ENCODE results near the gene MS4A8. TPM values are rescaled to one million over a fixed set of nuclear protein-coding genes. Genes with fewer than 3 reads are reported as not detected.
A peak's percentile ranks its signal among the peaks of the same experiment; 100 is the strongest.

Gene MS4A8
- total and polyA plus RNA-seq, 2 experiments from 2014 or later = 1.7 to 3.8 TPM

DNA sequence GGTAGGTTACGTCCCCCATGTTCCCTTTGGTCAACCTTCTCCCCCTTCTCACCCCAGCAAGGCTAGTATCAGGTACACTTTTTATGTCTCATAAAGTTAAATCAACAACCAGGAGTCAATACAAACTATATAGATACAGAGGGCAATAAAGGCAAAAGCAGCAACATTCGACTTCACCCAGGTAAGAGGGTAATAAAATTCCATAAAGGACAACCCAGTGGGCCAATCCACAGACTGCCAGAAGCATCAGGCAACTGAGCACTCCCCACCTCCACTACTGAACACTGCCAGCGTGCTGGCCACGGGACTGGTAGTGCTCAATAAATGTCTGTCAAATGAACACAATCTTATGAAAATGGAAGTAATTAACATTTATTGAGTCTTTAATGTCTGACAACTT lies 20.0 kb downstream of the MS4A8 start:
- H3K27ac ChIP-seq = peak overlapping the region; percentile 75
- DNase-seq (ENCODE audit: low spot score) = peak; percentile 47
- H3K4me1 ChIP-seq (ENCODE audit: insufficient read depth) = peaks cover 5% of the 10 kb centered on the region
- H3K4me2 ChIP-seq = no peak overlapping the region
- no peak overlapping the region for H2AFZ ChIP-seq
- no peaks in the 10 kb centered on the region for H3K79me2 ChIP-seq
- TF ChIP-seq EZH2 (IDR thresholded peaks at IDR 0.05; ENCODE audit: borderline replicate concordance) (no peak), EZH2phosphoT487 (IDR thresholded peaks at IDR 0.05; ENCODE audit: low read depth, severe bottlenecking, unreplicated experiment) (no peak)
- TF ChIP-seq, protein P1, sequence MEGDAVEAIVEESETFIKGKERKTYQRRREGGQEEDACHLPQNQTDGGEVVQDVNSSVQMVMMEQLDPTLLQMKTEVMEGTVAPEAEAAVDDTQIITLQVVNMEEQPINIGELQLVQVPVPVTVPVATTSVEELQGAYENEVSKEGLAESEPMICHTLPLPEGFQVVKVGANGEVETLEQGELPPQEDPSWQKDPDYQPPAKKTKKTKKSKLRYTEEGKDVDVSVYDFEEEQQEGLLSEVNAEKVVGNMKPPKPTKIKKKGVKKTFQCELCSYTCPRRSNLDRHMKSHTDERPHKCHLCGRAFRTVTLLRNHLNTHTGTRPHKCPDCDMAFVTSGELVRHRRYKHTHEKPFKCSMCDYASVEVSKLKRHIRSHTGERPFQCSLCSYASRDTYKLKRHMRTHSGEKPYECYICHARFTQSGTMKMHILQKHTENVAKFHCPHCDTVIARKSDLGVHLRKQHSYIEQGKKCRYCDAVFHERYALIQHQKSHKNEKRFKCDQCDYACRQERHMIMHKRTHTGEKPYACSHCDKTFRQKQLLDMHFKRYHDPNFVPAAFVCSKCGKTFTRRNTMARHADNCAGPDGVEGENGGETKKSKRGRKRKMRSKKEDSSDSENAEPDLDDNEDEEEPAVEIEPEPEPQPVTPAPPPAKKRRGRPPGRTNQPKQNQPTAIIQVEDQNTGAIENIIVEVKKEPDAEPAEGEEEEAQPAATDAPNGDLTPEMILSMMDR (IDR thresholded peaks at IDR 0.05; ENCODE audit: poor library complexity) = no peak
- H3K36me3 ChIP-seq (replicated peaks; ENCODE audit: insufficient read depth, low read depth) = no peaks in the 10 kb centered on the region
- H3K27me3 ChIP-seq = no peaks in the 10 kb centered on the region
- no peaks in the 10 kb centered on the region for H3K9me2 ChIP-seq (replicated peaks; ENCODE audit: insufficient read depth)
- H3K4me3 ChIP-seq = no peak overlapping the region
- no peaks in the 10 kb centered on the region for H4K20me1 ChIP-seq (ENCODE audit: insufficient read depth, poor library complexity, severe bottlenecking)
- H3K9me3 ChIP-seq (ENCODE audit: low read depth) = no peaks in the 10 kb centered on the region
- WGBS (ENCODE audit: low lambda C conversion rate, missing lambda C conversion rate) = 70% methylated on average over 4 of the region's 4 CpGs

DNA sequence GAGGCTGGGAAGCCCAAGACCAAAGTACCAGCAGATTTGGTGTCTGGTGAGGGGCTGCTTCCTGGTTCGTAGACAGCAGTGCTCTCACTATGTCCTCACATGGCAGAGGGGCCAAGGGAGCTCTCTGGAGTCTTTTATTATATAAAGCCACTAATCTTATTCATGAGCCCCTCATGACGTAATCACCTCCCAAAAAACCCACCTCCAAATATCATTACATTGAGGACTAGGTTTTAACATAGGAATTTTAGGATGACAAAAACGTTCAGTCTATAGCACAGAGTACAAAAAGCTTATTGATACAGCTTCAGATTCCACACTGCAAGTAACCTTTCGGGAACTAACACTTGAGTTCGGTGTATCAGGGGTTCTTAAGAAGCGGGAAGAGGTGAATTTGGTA lies 21.0 kb downstream of the MS4A8 start:
- no peak for DNase-seq (ENCODE audit: low spot score)
- Histone ChIP-seq H3K9me2 (replicated peaks; ENCODE audit: insufficient read depth) (no peaks in the 10 kb centered on the region), H3K36me3 (replicated peaks; ENCODE audit: insufficient read depth, low read depth) (no peaks in the 10 kb centered on the region), H3K4me3 (no peak overlapping the region), H3K27me3 (no peaks in the 10 kb centered on the region), H3K9me3 (ENCODE audit: low read depth) (no peaks in the 10 kb centered on the region), H3K4me2 (no peak overlapping the region), H3K27ac (peak overlapping the region; percentile 75), H4K20me1 (ENCODE audit: insufficient read depth, poor library complexity, severe bottlenecking) (no peaks in the 10 kb centered on the region), H3K79me2 (no peaks in the 10 kb centered on the region), H3K4me1 (ENCODE audit: insufficient read depth) (peaks cover 5% of the 10 kb centered on the region), H2AFZ (no peak overlapping the region)
- TF ChIP-seq EZH2phosphoT487 (IDR thresholded peaks at IDR 0.05; ENCODE audit: low read depth, severe bottlenecking, unreplicated experiment) (no peak), EZH2 (IDR thresholded peaks at IDR 0.05; ENCODE audit: borderline replicate concordance) (no peak)
- TF ChIP-seq, protein P1 (IDR thresholded peaks at IDR 0.05; ENCODE audit: poor library complexity) = no peak
- 73% methylated on average over 6 of the region's 6 CpGs for WGBS (ENCODE audit: low lambda C conversion rate, missing lambda C conversion rate)

DNA sequence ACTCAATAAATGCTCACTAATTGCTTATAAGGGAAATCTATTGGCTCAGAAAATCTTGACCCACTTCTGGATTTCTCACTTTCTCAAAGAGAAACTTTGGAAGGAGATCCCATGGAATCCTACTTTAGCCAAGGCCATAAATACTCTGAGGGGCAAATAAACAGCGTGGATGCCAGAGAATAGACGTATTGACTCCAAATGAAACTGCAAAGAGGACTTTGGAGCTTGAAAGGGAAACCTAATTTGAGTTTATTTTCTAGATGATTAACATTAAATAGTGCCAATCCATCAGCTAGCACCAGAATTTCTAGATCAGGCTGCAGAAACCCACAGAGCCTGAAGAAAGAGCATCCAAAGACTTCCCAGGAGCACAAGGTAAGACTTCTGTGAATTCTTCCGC lies 25.0 kb downstream of the MS4A8 start, which contains the start of gene MS4A18:
Gene MS4A18 (plus strand): TSS at position 301 of the 400 bp plus-strand sequence.
- Histone ChIP-seq H3K27ac (no peak within 1 kb of the TSS), H3K9me2 (replicated peaks; ENCODE audit: insufficient read depth) (no peaks in the 10 kb centered on the region), H3K27me3 (no peaks in the 10 kb centered on the region), H3K4me3 (no peak within 1 kb of the TSS), H3K4me2 (no peak within 1 kb of the TSS), H4K20me1 (ENCODE audit: insufficient read depth, poor library complexity, severe bottlenecking) (no peaks in the 10 kb centered on the region), H3K79me2 (no peaks in the 10 kb centered on the region), H2AFZ (no peak within 1 kb of the TSS), H3K36me3 (replicated peaks; ENCODE audit: insufficient read depth, low read depth) (no peaks in the 10 kb centered on the region), H3K9me3 (ENCODE audit: low read depth) (no peaks in the 10 kb centered on the region), H3K4me1 (ENCODE audit: insufficient read depth) (no peaks in the 10 kb centered on the region)
- TF ChIP-seq EZH2phosphoT487 (IDR thresholded peaks at IDR 0.05; ENCODE audit: low read depth, severe bottlenecking, unreplicated experiment) (no peak), EZH2 (IDR thresholded peaks at IDR 0.05; ENCODE audit: borderline replicate concordance) (no peak)
- TF ChIP-seq, protein P1 (IDR thresholded peaks at IDR 0.05; ENCODE audit: poor library complexity) = no peak
- DNase-seq (ENCODE audit: low spot score) = no peak
- WGBS (ENCODE audit: low lambda C conversion rate, missing lambda C conversion rate) = 72% methylated on average over 3 of the region's 3 CpGs

DNA sequence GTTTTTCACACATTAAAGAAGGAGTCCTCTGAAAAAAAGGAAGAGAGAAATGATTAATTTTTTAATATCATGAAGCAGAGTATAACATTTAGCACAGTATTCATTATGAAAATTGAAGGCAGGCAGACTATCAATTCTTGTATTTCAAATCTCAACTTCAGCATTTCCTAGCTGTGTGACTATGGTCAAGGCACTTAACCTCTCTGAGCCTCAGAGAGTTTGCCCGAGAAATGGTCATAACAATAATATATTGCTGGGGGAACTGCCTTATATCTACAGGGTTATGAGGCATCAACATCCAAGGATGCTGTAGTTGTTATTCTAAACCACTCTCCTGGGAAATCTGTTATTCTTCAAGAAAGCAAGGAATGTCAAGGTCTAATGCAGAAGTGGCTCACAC lies 26.2 kb downstream of the MS4A8 start:
- Histone ChIP-seq H3K9me2 (replicated peaks; ENCODE audit: insufficient read depth) (no peaks in the 10 kb centered on the region), H2AFZ (no peak overlapping the region), H3K4me3 (no peak overlapping the region), H3K4me2 (no peak overlapping the region), H3K79me2 (no peaks in the 10 kb centered on the region), H3K27me3 (no peaks in the 10 kb centered on the region), H3K36me3 (replicated peaks; ENCODE audit: insufficient read depth, low read depth) (no peaks in the 10 kb centered on the region), H4K20me1 (ENCODE audit: insufficient read depth, poor library complexity, severe bottlenecking) (no peaks in the 10 kb centered on the region), H3K27ac (no peak overlapping the region), H3K4me1 (ENCODE audit: insufficient read depth) (no peaks in the 10 kb centered on the region), H3K9me3 (ENCODE audit: low read depth) (no peaks in the 10 kb centered on the region)
- no peak for DNase-seq (ENCODE audit: low spot score)
- TF ChIP-seq EZH2phosphoT487 (IDR thresholded peaks at IDR 0.05; ENCODE audit: low read depth, severe bottlenecking, unreplicated experiment) (no peak), EZH2 (IDR thresholded peaks at IDR 0.05; ENCODE audit: borderline replicate concordance) (no peak)
- TF ChIP-seq, protein P1 (IDR thresholded peaks at IDR 0.05; ENCODE audit: poor library complexity) = no peak
- WGBS (ENCODE audit: low lambda C conversion rate, missing lambda C conversion rate) = 86% methylated on average over 1 of the region's 1 CpG
